ENCODE measurements around the gene UFC1. TPM values are rescaled to one million over a fixed set of nuclear protein-coding genes. Genes with fewer than 3 reads are reported as not detected.

Gene UFC1
- total RNA-seq, 1 donor from 2014 or later = 84.4 TPM

DNA sequence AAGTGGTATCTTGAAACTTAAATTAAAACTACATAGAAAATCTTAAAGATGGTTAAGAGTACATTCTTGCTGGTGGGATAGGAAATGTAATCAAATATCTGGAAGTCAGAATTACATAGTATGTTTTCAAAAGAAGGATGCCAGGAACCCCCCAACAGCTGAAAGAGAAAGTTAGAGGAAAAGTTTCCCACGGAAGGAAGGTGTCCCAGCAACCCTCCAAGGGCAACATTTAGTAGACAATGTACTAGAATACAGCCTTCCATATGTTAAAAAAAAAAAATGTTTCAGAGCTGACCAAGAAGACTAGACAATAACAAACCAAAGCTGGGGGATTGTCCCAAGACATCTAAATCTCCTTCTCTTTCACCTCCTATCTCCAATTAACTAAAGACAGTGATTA, 23.5 kb upstream of the UFC1 start:
- TF ChIP-seq, protein P1, sequence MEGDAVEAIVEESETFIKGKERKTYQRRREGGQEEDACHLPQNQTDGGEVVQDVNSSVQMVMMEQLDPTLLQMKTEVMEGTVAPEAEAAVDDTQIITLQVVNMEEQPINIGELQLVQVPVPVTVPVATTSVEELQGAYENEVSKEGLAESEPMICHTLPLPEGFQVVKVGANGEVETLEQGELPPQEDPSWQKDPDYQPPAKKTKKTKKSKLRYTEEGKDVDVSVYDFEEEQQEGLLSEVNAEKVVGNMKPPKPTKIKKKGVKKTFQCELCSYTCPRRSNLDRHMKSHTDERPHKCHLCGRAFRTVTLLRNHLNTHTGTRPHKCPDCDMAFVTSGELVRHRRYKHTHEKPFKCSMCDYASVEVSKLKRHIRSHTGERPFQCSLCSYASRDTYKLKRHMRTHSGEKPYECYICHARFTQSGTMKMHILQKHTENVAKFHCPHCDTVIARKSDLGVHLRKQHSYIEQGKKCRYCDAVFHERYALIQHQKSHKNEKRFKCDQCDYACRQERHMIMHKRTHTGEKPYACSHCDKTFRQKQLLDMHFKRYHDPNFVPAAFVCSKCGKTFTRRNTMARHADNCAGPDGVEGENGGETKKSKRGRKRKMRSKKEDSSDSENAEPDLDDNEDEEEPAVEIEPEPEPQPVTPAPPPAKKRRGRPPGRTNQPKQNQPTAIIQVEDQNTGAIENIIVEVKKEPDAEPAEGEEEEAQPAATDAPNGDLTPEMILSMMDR (IDR thresholded peaks at IDR 0.05) = no peak
- H3K27ac ChIP-seq = no peak overlapping the region
- intact Hi-C loops (cut with DNase I) = no loop called here
- ATAC-seq = no peak
- H3K27me3 ChIP-seq = no peaks in the 10 kb centered on the region
- peaks cover 40% of the 10 kb centered on the region for H3K36me3 ChIP-seq
- H3K4me1 ChIP-seq = peaks cover 61% of the 10 kb centered on the region
- no peaks in the 10 kb centered on the region for H3K9me3 ChIP-seq
- no peak overlapping the region for H3K4me3 ChIP-seq
- no peak for DNase-seq

DNA sequence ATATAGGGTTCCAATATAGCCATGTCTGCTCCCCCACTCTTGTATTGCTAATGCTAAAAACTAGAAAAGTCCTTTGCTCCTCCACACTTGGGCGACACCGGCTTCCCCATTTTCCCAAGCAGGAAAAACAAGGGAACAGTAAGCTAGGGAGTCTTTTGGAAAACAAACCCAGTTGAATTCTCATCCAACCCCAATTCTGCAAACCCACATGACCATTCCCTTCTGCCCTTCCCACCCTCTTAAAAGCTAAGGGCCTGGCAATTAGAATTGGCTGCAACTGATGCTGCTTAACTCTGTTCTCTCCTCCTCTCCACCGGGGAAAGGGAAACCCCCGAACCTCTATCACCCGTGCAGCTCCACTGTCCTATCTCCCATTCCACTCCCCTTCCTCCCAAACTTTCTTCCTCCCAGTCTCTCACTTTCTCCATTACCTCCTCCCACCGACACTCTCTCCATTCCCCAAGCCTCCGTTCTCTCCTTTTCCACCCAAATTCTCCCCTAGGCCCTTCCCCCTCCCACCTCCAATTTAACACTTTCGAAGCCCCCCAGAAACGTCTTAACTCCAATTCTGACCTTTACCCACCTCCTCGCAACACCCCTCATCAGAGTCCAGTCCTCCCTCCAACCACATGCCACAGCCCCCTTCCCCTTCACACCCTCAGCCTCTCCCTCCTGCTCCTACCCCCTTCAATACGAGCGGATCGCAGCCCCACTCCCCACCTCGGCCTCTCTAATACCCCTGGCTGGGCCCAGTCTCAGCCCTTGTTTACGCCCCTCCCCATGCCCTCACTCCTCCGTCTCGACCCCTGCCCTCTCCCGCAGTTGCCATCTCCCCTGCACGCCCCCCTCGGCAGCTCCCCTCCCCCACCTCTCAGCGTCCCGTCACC, 22.0 kb upstream of the UFC1 start:
- H3K9me3 ChIP-seq = no peaks in the 10 kb centered on the region
- DNase-seq (no peak), ATAC-seq (peak; percentile 2)
- H3K27ac ChIP-seq = peak overlapping the region; percentile 96
- H3K27me3 ChIP-seq = no peaks in the 10 kb centered on the region
- H3K4me1 ChIP-seq = peaks cover 59% of the 10 kb centered on the region
- intact Hi-C loops (cut with DNase I) = no loop called here
- H3K4me3 ChIP-seq = peak overlapping the region; percentile 69
- H3K36me3 ChIP-seq = peaks cover 27% of the 10 kb centered on the region
- TF ChIP-seq, protein P1 (IDR thresholded peaks at IDR 0.05) = no peak

DNA sequence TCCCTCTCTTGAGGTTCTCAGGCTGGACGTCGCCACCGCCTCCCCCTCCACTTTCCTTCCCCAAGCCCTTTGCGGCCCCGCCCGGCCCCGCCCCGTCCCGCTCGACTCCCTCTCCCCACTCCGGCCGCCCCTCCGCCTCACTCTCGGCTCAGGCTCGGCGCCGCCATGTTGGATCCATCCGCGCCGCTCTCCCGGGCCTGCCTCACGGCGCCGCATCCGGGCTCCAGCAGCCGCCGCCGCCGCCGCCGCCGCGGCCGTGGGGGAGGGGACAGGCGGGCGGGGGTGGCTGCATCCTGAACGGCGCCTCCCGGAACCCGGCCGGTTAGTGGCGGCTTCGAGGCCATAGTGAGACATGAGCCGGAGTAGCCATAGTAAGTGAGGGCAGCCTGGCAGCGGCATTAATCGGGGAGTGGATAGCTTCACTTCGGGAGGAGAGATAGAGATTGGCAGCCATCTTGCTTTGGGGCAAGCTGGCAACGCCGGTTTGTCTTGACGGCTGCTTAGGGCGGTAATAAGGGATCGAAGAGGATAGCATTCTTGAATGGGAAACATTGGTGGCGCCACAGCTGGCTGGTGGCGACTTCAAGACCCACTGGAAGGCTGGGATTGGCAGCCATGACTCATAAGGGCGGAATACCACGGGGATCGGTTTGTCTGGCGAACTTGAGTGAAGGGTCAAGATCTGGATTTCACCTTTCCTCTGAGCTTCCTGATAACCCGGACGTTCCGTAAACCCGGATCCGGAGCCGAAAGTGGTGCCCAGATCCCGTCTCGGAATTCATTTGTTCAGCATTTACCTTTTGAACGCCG, 21.2 kb upstream of the UFC1 start, which contains the start of gene DEDD:
Gene DEDD, minus strand, starts transcription at position 258 of the 810 bp plus-strand sequence. CDS start 8,205 bp downstream, outside the sequence.
- ATAC-seq (peak; percentile 95), DNase-seq (peak; percentile 96)
- H3K4me1 ChIP-seq = peaks cover 55% of the 10 kb centered on the region
- TF ChIP-seq, protein P1 (IDR thresholded peaks at IDR 0.05) = no peak
- H3K27ac ChIP-seq = peak within 1 kb of the TSS; percentile 96
- no peaks in the 10 kb centered on the region for H3K27me3 ChIP-seq
- intact Hi-C loops (cut with DNase I) = no loop called here
- peaks cover 19% of the 10 kb centered on the region for H3K36me3 ChIP-seq
- no peaks in the 10 kb centered on the region for H3K9me3 ChIP-seq
- H3K4me3 ChIP-seq = peak within 1 kb of the TSS; percentile 69

DNA sequence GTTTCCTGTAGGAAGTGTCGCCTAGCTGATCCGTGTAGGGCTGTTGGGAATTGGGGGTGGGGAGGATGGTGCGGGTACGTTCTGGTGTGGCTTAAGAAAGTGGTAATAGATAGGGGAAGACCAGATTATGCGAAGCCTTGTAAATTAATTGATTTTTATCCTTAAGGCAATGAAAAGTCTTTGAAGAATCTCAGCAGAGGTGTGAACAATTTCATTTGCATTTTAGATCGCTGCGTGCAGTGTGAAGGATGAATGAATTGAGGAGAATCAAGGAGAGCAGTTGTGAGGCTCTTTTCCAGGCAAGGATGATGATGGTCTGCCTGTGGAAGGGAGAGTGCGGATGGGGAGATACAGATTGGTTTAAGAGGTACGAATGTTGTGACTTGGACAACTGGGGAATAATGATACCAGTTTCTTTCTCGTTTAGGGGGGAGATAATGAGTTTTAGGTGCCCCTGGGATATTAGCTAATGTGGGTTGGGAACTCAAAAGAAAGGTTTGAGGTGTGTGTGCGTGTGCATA, 20.5 kb upstream of the UFC1 start:
- intact Hi-C loops (cut with DNase I) = no loop called here
- no peak for ATAC-seq
- TF ChIP-seq, protein P1 (IDR thresholded peaks at IDR 0.05) = no peak
- peaks cover 53% of the 10 kb centered on the region for H3K4me1 ChIP-seq
- H3K36me3 ChIP-seq = peaks cover 12% of the 10 kb centered on the region
- peak overlapping the region; percentile 69 for H3K4me3 ChIP-seq
- H3K27ac ChIP-seq = peak overlapping the region; percentile 96
- no peak for DNase-seq
- no peaks in the 10 kb centered on the region for H3K9me3 ChIP-seq
- H3K27me3 ChIP-seq = no peaks in the 10 kb centered on the region

DNA sequence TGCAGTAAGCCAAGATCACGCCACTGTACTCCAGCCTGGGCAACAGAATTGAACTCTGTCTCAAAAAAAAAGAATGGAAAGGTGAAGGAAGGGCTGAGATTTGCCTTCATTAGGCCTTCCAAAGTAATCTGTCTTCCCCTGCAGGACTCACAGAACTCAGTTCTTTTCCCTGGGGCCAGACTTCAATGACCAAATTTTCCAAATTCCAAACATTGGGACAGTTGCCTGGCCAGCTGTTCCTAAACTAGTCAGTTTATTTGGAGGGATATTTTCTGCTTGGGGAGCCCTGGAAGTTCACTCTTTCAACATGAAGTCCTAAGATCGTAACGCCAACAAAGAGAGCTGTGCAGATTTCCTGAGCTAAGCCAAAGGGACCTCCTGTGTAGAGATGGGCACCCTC, 15.9 kb upstream of the UFC1 start:
- Histone ChIP-seq H3K27ac (peak overlapping the region; percentile 53), H3K36me3 (no peaks in the 10 kb centered on the region), H3K4me3 (no peak overlapping the region), H3K27me3 (no peaks in the 10 kb centered on the region), H3K4me1 (peaks cover 28% of the 10 kb centered on the region), H3K9me3 (no peaks in the 10 kb centered on the region)
- intact Hi-C loops (cut with DNase I) = no loop called here
- no peak for ATAC-seq
- DNase-seq = no peak
- TF ChIP-seq, protein P1 (IDR thresholded peaks at IDR 0.05) = no peak

Data from upper lobe of right lung (tissue), 1 donor.